Measurements from ENCODE around the gene ITGA5.

The ITGA5 gene

GRCh38 chr12:54349679-54350078 is 69.4 kb downstream of the ITGA5 start:
- no peaks in the 10 kb centered on the region for H3K9me3 ChIP-seq (replicated peaks in 1 of 11)

DNA sequence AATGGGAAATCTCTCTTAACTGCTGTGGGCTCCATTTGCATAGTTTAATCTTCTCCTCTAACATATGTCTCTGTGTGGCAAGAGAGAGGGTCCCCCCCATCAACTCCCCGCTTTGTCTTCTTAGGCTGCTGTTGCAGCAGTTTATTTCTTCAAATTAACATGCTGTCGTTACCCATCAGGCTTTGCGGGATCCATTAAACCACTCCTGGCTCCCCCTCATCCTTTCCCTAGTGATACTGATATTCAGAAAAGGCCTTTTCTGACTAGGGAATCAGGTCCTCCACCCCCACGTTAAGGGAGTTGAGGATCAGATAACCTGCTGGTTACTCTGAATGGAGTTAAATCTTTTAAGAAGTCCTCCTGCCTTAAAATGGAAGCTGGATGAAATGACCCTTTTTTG is 70.0 kb downstream of the ITGA5 start:
- Histone ChIP-seq H3K4me2 (no peak overlapping the region), H3K4me3 (no peak overlapping the region), H3K4me1 (peaks cover 12 to 67% (median 36%) of the 10 kb centered on the region in 10 experiments), H3K36me3 (peaks cover 71 to 87% (median 84%) of the 10 kb centered on the region in 11 experiments), H3K27me3 (no peaks in the 10 kb centered on the region), H3K27ac (no peak overlapping the region), H4K20me1 (peaks cover 0 to 50% (median 0%) of the 10 kb centered on the region in 11 experiments; a peak in 6 of 22 replicates), H3K9me3 (replicated peaks in 1 of 11) (no peaks in the 10 kb centered on the region), H3K9ac (no peak overlapping the region)
- no peak for TF ChIP-seq Cebpa-rat (IDR thresholded peaks at IDR 0.05)

More at GRCh38 chr12:54349679-54350078, 69.4 kb downstream of the ITGA5 start:
- Histone ChIP-seq H3K4me3 (no peak overlapping the region), H3K9ac (no peak overlapping the region), H3K4me2 (no peak overlapping the region), H3K27me3 (no peaks in the 10 kb centered on the region), H3K27ac (no peak overlapping the region), H3K36me3 (peaks cover 67 to 83% (median 78%) of the 10 kb centered on the region in 11 experiments), H4K20me1 (peaks cover 0 to 52% (median 0%) of the 10 kb centered on the region in 11 experiments; a peak in 6 of 22 replicates), H3K4me1 (peaks cover 12 to 67% (median 33%) of the 10 kb centered on the region in 10 experiments)
- no peak for TF ChIP-seq Cebpa-rat (IDR thresholded peaks at IDR 0.05)
